Endodermal cell (in vitro differentiated cells): ENCODE results near the gene SLC2A8. TPM values are rescaled to one million over a fixed set of nuclear protein-coding genes. Genes with fewer than 3 reads are reported as not detected.

Experiments
- DNase-seq: peaks from one replicate; pipeline ENCODE4 v3.0.0-alpha.2; 2017
- H3K27ac ChIP-seq: 2 replicates; pipeline ENCODE4 v1.5.1; 2013; ENCODE audit warnings: mild to moderate bottlenecking, low read depth, low read length, moderate library complexity
- H3K27me3 ChIP-seq: 2 replicates; pipeline ENCODE4 v1.6.1; 2013; ENCODE audit warnings: mild to moderate bottlenecking, low read length, moderate library complexity; ENCODE audit not compliant: insufficient read depth, control insufficient read depth, poor library complexity, severe bottlenecking
- H3K36me3 ChIP-seq: 2 replicates; pipeline ENCODE4 v1.7.0; 2013; ENCODE audit warnings: mild to moderate bottlenecking, low read length, moderate library complexity; ENCODE audit not compliant: control insufficient read depth, insufficient read depth
- H3K4me1 ChIP-seq: one replicate; pipeline ENCODE4 v1.7.0; 2013; ENCODE audit warnings: low read length; ENCODE audit not compliant: control insufficient read depth, insufficient read depth
- H3K4me3 ChIP-seq: 2 replicates; pipeline ENCODE4 v1.5.1; 2013; ENCODE audit warnings: mild to moderate bottlenecking, low read length, moderate library complexity
- H3K9ac ChIP-seq: 2 replicates; pipeline ENCODE4 v1.6.1; 2013; ENCODE audit warnings: mild to moderate bottlenecking, low read length, moderate library complexity; ENCODE audit not compliant: poor library complexity, severe bottlenecking; ENCODE audit errors: extremely low read depth
- H3K9me3 ChIP-seq: 2 replicates; pipeline ENCODE4 v1.6.1; 2013; ENCODE audit warnings: mild to moderate bottlenecking, low read length, moderate library complexity; ENCODE audit not compliant: control insufficient read depth
- H3K27ac Mint-ChIP-seq: 2 replicates; pipeline ENCODE4 v1.8.0; 2020; ENCODE audit warnings: mixed read lengths
- H3K27me3 Mint-ChIP-seq: 2 replicates; pipeline ENCODE4 v1.8.0; 2021; ENCODE audit warnings: mild to moderate bottlenecking, mixed read lengths; ENCODE audit not compliant: insufficient read depth
- H3K36me3 Mint-ChIP-seq: 2 replicates; pipeline ENCODE4 v1.8.0; 2020; ENCODE audit warnings: low read depth, mixed read lengths
- H3K4me1 Mint-ChIP-seq: 2 replicates; pipeline ENCODE4 v1.8.0; 2020; ENCODE audit warnings: mixed read lengths
- H3K4me3 Mint-ChIP-seq: 2 replicates; pipeline ENCODE4 v1.8.0; 2020; ENCODE audit warnings: mild to moderate bottlenecking, moderate library complexity, mixed read lengths
- H3K9me3 Mint-ChIP-seq: 2 replicates; pipeline ENCODE4 v1.8.0; 2020; ENCODE audit warnings: mild to moderate bottlenecking, mixed read lengths
- WGBS, 2 experiments: methylation state at CpG; one replicate each; pipeline versions ENCODE4 v1.1.5 to v1.1.7; 2013; ENCODE audit warnings: missing lambda C conversion rate in 2 of 2, mixed read lengths in 1 of 2; ENCODE audit not compliant: insufficient coverage in 1 of 2, insufficient read length in 1 of 2; 5-methylcytosine and 5-hydroxymethylcytosine counted together
- total RNA-seq, 2 donors: library from RNA; stranded (reverse); fragmentation: NEBNext Ultra II Directional in 1 of 2; extraction: Animal tissue kit (Norgen Biotek cat#: 25700) in 1 of 2; gene quantifications; 2 replicates in 1 of 2; 3 replicates in 1 of 2; pipeline ENCODE4 v1.2.1, GENCODE V29; 2021
- TF ChIP-seq, protein P1 (sequence below): fragments of 200-600 bp; sonication (generic); conservative IDR thresholded peaks from 2 replicates; pipeline ENCODE4 v1.5.0; 2021; ENCODE audit warnings: antibody characterized with exemption, mild to moderate bottlenecking

The SLC2A8 gene
- total RNA-seq, 2 donors from 2014 or later, result 33.6 to 40.3 TPM

DNA sequence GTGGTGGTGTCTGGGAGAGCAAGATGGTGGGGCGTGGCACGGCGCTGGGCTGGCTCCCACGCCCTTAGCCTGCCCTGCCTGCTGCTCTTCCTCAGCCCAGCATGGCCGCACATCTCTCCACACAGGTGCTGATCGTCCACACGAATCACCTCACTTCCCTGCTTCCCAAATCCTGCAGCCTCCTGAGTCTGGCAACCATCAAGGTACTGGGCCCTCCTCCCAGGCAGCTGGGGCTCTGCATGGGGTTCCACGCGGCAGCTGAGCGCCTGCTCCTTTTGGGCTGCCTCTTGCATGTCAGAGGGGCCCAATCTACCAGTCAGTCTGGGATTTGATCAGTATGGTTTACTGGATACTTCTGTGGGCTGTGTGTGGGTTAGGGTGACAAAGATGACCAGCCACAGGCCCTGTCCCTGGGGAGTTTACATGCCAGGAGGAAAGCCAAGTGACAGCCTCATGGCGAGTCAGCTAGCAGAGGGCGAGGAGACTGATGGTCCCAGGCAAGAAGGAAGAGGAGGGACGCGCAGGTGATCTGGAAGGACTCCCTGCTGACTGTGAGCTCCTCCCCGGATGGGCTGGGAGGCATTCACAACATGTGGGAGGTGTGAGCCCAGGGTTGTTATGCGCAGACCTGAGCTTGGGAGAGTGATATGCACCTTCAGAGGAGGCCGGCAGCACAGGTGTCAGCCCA, 60.4 kb downstream of the SLC2A8 start:
- Histone ChIP-seq H3K9ac (no peak overlapping the region), H3K9me3 (no peaks in the 10 kb centered on the region), H3K4me3 (no peak overlapping the region), H3K27me3 (no peaks in the 10 kb centered on the region), H3K27ac (no peak overlapping the region), H3K36me3 (peaks cover 54% of the 10 kb centered on the region), H3K4me1 (no peaks in the 10 kb centered on the region)
- no peak overlapping the region for H3K4me3 Mint-ChIP-seq
- TF ChIP-seq, protein P1, sequence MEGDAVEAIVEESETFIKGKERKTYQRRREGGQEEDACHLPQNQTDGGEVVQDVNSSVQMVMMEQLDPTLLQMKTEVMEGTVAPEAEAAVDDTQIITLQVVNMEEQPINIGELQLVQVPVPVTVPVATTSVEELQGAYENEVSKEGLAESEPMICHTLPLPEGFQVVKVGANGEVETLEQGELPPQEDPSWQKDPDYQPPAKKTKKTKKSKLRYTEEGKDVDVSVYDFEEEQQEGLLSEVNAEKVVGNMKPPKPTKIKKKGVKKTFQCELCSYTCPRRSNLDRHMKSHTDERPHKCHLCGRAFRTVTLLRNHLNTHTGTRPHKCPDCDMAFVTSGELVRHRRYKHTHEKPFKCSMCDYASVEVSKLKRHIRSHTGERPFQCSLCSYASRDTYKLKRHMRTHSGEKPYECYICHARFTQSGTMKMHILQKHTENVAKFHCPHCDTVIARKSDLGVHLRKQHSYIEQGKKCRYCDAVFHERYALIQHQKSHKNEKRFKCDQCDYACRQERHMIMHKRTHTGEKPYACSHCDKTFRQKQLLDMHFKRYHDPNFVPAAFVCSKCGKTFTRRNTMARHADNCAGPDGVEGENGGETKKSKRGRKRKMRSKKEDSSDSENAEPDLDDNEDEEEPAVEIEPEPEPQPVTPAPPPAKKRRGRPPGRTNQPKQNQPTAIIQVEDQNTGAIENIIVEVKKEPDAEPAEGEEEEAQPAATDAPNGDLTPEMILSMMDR, result no peak
- WGBS, 2 experiments, result 85 to 88% methylated on average over 10 to 17 of the region's 17 CpGs
- peak overlapping the region; percentile 66 for H3K27ac Mint-ChIP-seq
- peaks cover 5% of the 10 kb centered on the region for H3K4me1 Mint-ChIP-seq
- H3K27me3 Mint-ChIP-seq, result no peaks in the 10 kb centered on the region
- no peaks in the 10 kb centered on the region for H3K9me3 Mint-ChIP-seq
- DNase-seq, result peak; percentile 89
- H3K36me3 Mint-ChIP-seq, result peaks cover 41% of the 10 kb centered on the region

Other genes with a start within 250 kb of the SLC2A8 start
- gene GARNL3, start 132.4 kb upstream of the SLC2A8 start, total RNA-seq, result 10 to 100 TPM in 1 of 2 donors, 1 to 10 TPM in 1; 7.2 to 12.8 TPM
- 1 to 10 TPM; 7.4 to 9.1 TPM for gene ZNF79, start 27.2 kb downstream of the SLC2A8 start, total RNA-seq
- gene RPL12, start 54.2 kb downstream of the SLC2A8 start, total RNA-seq, result 1,000 to 10,000 TPM; 1,241 to 1,436 TPM
- gene LRSAM1, start 54.3 kb downstream of the SLC2A8 start, total RNA-seq, result 10 to 100 TPM; 18.4 to 19.8 TPM
- gene STXBP1, start 215.1 kb downstream of the SLC2A8 start, total RNA-seq, result 10 to 100 TPM; 27.8 to 46.8 TPM